AG10803 (cell line): ENCODE data around the gene TRPM3.

Experiments
- DNase-seq: peaks from one replicate; pipeline ENCODE4 v3.0.0; 2010; ENCODE audit warnings: low read depth
- H3K4me3 ChIP-seq: 2 replicates; pipeline ENCODE4 v1.5.1; 2011; ENCODE audit warnings: mild to moderate bottlenecking, low read length, control low read depth
- CTCF ChIP-seq: conservative IDR thresholded peaks from 2 replicates; pipeline ENCODE4 v1.5.1; 2011; ENCODE audit warnings: mild to moderate bottlenecking, low read length, control low read depth, inconsistent platforms

The TRPM3 gene

GRCh38 chr9:70954596-70955143 is 166.8 kb downstream of the TRPM3 start:
- no peak for DNase-seq
- TF ChIP-seq CTCF = no peak
- no peak overlapping the region for H3K4me3 ChIP-seq

GRCh38 chr9:70954126-70954525 is 167.3 kb downstream of the TRPM3 start:
- DNase-seq = peak; percentile 95
- TF ChIP-seq CTCF = no peak
- H3K4me3 ChIP-seq = no peak overlapping the region

GRCh38 chr9:70951749-70952727 is 169.4 kb downstream of the TRPM3 start:
- DNase-seq = peak; percentile 43
- no peak for TF ChIP-seq CTCF
- H3K4me3 ChIP-seq = no peak overlapping the region

GRCh38 chr9:70950270-70950669 is 171.2 kb downstream of the TRPM3 start:
- no peak for TF ChIP-seq CTCF
- H3K4me3 ChIP-seq = no peak overlapping the region

GRCh38 chr9:70949239-70949638 is 172.2 kb downstream of the TRPM3 start:
- DNase-seq = no peak
- TF ChIP-seq CTCF = no peak
- H3K4me3 ChIP-seq = no peak overlapping the region

More at GRCh38 chr9:70950270-70950669, 171.2 kb downstream of the TRPM3 start:
- no peak for DNase-seq

- DNase-seq = no peak
- H3K4me3 ChIP-seq = no peak overlapping the region
- TF ChIP-seq CTCF = no peak
Measured at GRCh38 chr9:70948744-70949143, 172.7 kb downstream of the TRPM3 start.

GRCh38 chr9:70947511-70947910 is 173.9 kb downstream of the TRPM3 start:
- DNase-seq = no peak
- TF ChIP-seq CTCF = no peak
- no peak overlapping the region for H3K4me3 ChIP-seq
